ENCODE results near the gene AHRR.

DNA sequence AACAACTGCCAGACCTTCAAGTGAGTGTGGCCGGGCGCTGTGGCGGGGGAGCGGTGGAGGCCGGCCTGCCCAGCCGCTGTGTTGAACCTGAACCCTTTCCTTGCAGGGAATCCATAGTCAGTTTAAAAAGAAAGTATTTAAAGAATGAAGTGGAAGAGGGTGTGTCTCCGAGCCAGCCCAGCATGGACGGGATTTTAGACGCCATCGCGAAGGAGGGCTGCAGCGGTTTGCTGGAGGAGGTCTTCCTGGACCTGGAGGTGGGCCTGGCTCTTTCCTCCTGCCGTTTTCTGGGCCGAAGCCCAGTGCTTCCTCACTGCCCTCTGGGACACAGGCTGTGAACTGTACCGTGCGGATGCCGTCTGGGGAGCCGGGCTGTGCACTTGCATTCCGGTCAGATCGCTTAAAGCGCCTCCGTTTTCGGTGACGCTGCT, 140.6 kb downstream of the AHRR start:
- TF ChIP-seq POLR2AphosphoS5 (IDR thresholded peaks at IDR 0.05): no peak
- TF ChIP-seq, protein P1, sequence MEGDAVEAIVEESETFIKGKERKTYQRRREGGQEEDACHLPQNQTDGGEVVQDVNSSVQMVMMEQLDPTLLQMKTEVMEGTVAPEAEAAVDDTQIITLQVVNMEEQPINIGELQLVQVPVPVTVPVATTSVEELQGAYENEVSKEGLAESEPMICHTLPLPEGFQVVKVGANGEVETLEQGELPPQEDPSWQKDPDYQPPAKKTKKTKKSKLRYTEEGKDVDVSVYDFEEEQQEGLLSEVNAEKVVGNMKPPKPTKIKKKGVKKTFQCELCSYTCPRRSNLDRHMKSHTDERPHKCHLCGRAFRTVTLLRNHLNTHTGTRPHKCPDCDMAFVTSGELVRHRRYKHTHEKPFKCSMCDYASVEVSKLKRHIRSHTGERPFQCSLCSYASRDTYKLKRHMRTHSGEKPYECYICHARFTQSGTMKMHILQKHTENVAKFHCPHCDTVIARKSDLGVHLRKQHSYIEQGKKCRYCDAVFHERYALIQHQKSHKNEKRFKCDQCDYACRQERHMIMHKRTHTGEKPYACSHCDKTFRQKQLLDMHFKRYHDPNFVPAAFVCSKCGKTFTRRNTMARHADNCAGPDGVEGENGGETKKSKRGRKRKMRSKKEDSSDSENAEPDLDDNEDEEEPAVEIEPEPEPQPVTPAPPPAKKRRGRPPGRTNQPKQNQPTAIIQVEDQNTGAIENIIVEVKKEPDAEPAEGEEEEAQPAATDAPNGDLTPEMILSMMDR (IDR thresholded peaks at IDR 0.05): no peak
